HEK293T (cell line): ENCODE results near the gene CLASP1.

Experiments used
- ARNT ChIP-seq: fragments of 450-650 bp; IDR thresholded peaks from 2 replicates; pipeline ENCODE4 v1.6.1; 2017; ENCODE audit warnings: mild to moderate bottlenecking
- BHLHE40 ChIP-seq: fragments of 450-650 bp; IDR thresholded peaks from 2 replicates; pipeline ENCODE4 v1.6.1; 2016; ENCODE audit warnings: mild to moderate bottlenecking, moderate library complexity, borderline replicate concordance
- CTBP1 ChIP-seq: fragments of 450-650 bp; IDR thresholded peaks from 2 replicates; pipeline ENCODE4 v1.6.1; 2016; ENCODE audit warnings: borderline replicate concordance
- ELF4 ChIP-seq: fragments of 450-650 bp; IDR thresholded peaks from 2 replicates; pipeline ENCODE4 v1.6.1; 2017; ENCODE audit warnings: antibody characterized with exemption
- FOXA1 ChIP-seq: fragments of 450-650 bp; IDR thresholded peaks from 2 replicates; pipeline ENCODE4 v1.6.1; 2016; ENCODE audit warnings: mild to moderate bottlenecking
- FOXK2 ChIP-seq: fragments of 450-650 bp; IDR thresholded peaks from 2 replicates; pipeline ENCODE4 v1.6.1; 2016; ENCODE audit warnings: mild to moderate bottlenecking
- FOXM1 ChIP-seq: fragments of 450-650 bp; IDR thresholded peaks from 2 replicates; pipeline ENCODE4 v1.6.1; 2017; ENCODE audit warnings: mild to moderate bottlenecking, borderline replicate concordance
- HDGF ChIP-seq: fragments of 450-650 bp; IDR thresholded peaks from 2 replicates; pipeline ENCODE4 v1.6.1; 2017; ENCODE audit warnings: antibody characterized with exemption, borderline replicate concordance
- NFRKB ChIP-seq: fragments of 450-650 bp; IDR thresholded peaks from 2 replicates; pipeline ENCODE4 v1.6.1; 2016; ENCODE audit warnings: mild to moderate bottlenecking, moderate library complexity
- SP1 ChIP-seq: fragments of 450-650 bp; IDR thresholded peaks from 2 replicates; pipeline ENCODE4 v1.6.1; 2017
- SUZ12 ChIP-seq: fragments of 450-650 bp; IDR thresholded peaks from 2 replicates; pipeline ENCODE4 v1.6.1; 2016; ENCODE audit warnings: mild to moderate bottlenecking
- ZNF384 ChIP-seq: fragments of 450-650 bp; IDR thresholded peaks from 2 replicates; pipeline ENCODE4 v1.6.1; 2016
- TF ChIP-seq, protein P1 (sequence below): fragments of 450-650 bp; IDR thresholded peaks from 2 replicates; pipeline ENCODE4 v1.6.1; 2016

DNA sequence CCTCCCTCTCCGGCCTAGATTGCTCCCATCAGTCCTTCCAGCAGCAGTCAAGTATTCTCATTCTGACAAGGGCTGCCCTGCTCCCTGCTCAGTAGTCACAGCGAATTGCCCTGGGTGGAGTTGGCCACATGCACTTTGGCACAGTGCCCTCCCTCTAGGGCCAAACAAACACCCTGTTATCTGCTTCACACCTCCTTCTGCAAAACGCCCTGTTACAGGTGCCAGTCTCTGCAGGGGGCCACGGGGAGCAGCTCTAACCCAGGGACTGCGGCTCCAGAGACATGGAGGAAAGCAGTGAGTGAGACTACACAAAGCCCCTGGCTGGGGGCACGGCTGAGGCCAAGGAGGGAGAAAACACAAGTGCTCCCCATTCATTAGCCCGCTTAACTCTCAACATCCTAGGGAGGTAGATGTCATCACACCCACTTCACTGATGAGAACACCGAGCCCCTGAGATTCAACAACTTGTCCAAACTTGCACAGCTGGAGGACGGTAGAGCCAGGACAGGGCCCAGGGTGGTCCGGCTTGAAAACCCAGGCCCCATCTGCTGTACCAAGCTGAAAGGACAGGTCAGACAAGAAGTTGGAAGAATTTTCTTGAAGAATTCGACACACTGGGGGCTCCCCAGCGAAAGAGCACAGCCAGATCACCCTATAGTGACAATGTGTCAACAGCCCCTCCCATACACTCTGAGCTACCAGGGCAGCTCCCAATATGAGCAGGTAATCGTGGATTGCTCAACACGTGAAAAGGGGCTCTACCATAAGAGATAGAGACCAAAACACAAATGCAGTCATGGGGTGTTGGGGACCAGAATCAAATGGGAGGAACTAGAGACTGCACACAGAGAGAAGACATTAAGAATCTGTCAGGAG, 355.6 kb downstream of the CLASP1 start:
- TF ChIP-seq ARNT (no peak), ZNF384 (no peak), CTBP1 (no peak), BHLHE40 (no peak), FOXA1 (no peak), NFRKB (no peak), SP1 (no peak), ELF4 (no peak), HDGF (no peak), FOXM1 (no peak), FOXK2 (no peak), SUZ12 (no peak)
- TF ChIP-seq, protein P1, sequence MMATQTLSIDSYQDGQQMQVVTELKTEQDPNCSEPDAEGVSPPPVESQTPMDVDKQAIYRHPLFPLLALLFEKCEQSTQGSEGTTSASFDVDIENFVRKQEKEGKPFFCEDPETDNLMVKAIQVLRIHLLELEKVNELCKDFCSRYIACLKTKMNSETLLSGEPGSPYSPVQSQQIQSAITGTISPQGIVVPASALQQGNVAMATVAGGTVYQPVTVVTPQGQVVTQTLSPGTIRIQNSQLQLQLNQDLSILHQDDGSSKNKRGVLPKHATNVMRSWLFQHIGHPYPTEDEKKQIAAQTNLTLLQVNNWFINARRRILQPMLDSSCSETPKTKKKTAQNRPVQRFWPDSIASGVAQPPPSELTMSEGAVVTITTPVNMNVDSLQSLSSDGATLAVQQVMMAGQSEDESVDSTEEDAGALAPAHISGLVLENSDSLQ = no peak
